ENCODE measurements around the gene SLC17A4. TPM values are rescaled to one million over a fixed set of nuclear protein-coding genes. Genes with fewer than 3 reads are reported as not detected.
A peak's percentile ranks its signal among the peaks of the same experiment; 100 is the strongest.

SLC17A4 gene
- total RNA-seq, result under 0.01 TPM

GRCh38 chr6:25754535-25754934, at the start of gene SLC17A4:
Gene SLC17A4, plus strand, starts transcription at chr6:25754742. Its CDS starts 7,221 bp downstream, at chr6:25761963.
- no peak for DNase-seq (ENCODE audit: low read depth in 2 of 3, low spot score in 2 of 3)

- no peak for DNase-seq (ENCODE audit: low read depth in 2 of 3, low spot score in 2 of 3)
Measured at GRCh38 chr6:25706314-25707014, 48.1 kb upstream of the SLC17A4 start.

- no peak for DNase-seq (ENCODE audit: low read depth in 2 of 3, low spot score in 2 of 3)
Measured at GRCh38 chr6:25709761-25710160, 44.8 kb upstream of the SLC17A4 start.

GRCh38 chr6:25710287-25710686, 44.3 kb upstream of the SLC17A4 start:
- no peak for DNase-seq (ENCODE audit: low read depth in 2 of 3, low spot score in 2 of 3)

GRCh38 chr6:25713824-25714223, 40.7 kb upstream of the SLC17A4 start:
- DNase-seq (ENCODE audit: low read depth in 2 of 3, low spot score in 2 of 3), result no peak

GRCh38 chr6:25714765-25715164, 39.8 kb upstream of the SLC17A4 start:
- DNase-seq (ENCODE audit: low read depth in 2 of 3, low spot score in 2 of 3), result peak in 2 of 3 donors; percentile 16 to 33

GRCh38 chr6:25715794-25716193, 38.7 kb upstream of the SLC17A4 start:
- DNase-seq (ENCODE audit: low read depth in 2 of 3, low spot score in 2 of 3), result no peak

- DNase-seq (ENCODE audit: low read depth in 2 of 3, low spot score in 2 of 3), result peak in 2 of 3 donors; percentile 34 to 75
Measured at GRCh38 chr6:25717866-25718740, 36.4 kb upstream of the SLC17A4 start.

GRCh38 chr6:25726122-25726911, 28.2 kb upstream of the SLC17A4 start:
- DNase-seq (ENCODE audit: low read depth in 2 of 3, low spot score in 2 of 3), result no peak

GRCh38 chr6:25727028-25727427, 27.5 kb upstream of the SLC17A4 start:
- DNase-seq (ENCODE audit: low read depth in 2 of 3, low spot score in 2 of 3), result no peak

- DNase-seq (ENCODE audit: low read depth in 2 of 3, low spot score in 2 of 3), result no peak
Measured at GRCh38 chr6:25730907-25731306, 23.6 kb upstream of the SLC17A4 start.

GRCh38 chr6:25731721-25732120, 22.8 kb upstream of the SLC17A4 start:
- no peak for DNase-seq (ENCODE audit: low read depth in 2 of 3, low spot score in 2 of 3)

GRCh38 chr6:25732468-25733198, 21.9 kb upstream of the SLC17A4 start:
- no peak for DNase-seq (ENCODE audit: low read depth in 2 of 3, low spot score in 2 of 3)

GRCh38 chr6:25735261-25735660, 19.3 kb upstream of the SLC17A4 start:
- no peak for DNase-seq (ENCODE audit: low read depth in 2 of 3, low spot score in 2 of 3)

GRCh38 chr6:25743868-25744267, 10.7 kb upstream of the SLC17A4 start:
- DNase-seq (ENCODE audit: low read depth in 2 of 3, low spot score in 2 of 3), result no peak

GRCh38 chr6:25745836-25746235, 8.7 kb upstream of the SLC17A4 start:
- no peak for DNase-seq (ENCODE audit: low read depth in 2 of 3, low spot score in 2 of 3)

GRCh38 chr6:25746968-25747367, 7.6 kb upstream of the SLC17A4 start:
- DNase-seq (ENCODE audit: low read depth in 2 of 3, low spot score in 2 of 3), result no peak

- DNase-seq (ENCODE audit: low read depth in 2 of 3, low spot score in 2 of 3), result no peak
Measured at GRCh38 chr6:25747477-25747876, 7.1 kb upstream of the SLC17A4 start.

GRCh38 chr6:25748049-25748448, 6.5 kb upstream of the SLC17A4 start:
- no peak for DNase-seq (ENCODE audit: low read depth in 2 of 3, low spot score in 2 of 3)

All from hematopoietic multipotent progenitor cell (in vitro differentiated cells).